RCC 7860 (cell line): ENCODE results near the gene MSX2.

Experiments used
- DNase-seq: peaks from one replicate; pipeline ENCODE4 v3.0.0-alpha.2; 2015; ENCODE audit warnings: low spot score
- FAIRE-seq: peaks from 2 replicates; lab custom pipeline; 2012; peaks lifted over from hg19 to GRCh38; lab: Jason Lieb, UNC

Gene MSX2

DNA sequence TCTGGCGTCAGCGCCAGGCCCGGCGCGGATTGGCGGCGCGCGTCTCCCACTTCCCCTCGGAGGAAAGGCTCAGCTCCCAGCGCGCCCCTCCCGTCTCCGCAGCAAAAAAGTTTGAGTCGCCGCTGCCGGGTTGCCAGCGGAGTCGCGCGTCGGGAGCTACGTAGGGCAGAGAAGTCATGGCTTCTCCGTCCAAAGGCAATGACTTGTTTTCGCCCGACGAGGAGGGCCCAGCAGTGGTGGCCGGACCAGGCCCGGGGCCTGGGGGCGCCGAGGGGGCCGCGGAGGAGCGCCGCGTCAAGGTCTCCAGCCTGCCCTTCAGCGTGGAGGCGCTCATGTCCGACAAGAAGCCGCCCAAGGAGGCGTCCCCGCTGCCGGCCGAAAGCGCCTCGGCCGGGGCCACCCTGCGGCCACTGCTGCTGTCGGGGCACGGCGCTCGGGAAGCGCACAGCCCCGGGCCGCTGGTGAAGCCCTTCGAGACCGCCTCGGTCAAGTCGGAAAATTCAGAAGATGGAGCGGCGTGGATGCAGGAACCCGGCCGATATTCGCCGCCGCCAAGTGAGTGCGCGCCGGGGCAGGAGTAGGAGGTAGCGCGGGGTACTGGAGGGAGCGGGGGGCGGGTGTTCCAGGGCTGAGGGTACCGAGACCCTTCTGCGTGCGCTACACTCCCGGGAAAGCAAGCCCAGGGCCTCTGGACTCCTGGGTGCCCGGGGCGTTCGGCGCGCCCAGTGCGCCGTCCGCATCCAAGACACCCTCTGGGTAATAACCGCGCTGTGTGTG lies at the start of gene MSX2:
MSX2 (plus strand) TSS at position 99 of the 777 bp plus-strand sequence; CDS start at position 177, 78 bp downstream.
- DNase-seq, result peak; percentile 36

DNA sequence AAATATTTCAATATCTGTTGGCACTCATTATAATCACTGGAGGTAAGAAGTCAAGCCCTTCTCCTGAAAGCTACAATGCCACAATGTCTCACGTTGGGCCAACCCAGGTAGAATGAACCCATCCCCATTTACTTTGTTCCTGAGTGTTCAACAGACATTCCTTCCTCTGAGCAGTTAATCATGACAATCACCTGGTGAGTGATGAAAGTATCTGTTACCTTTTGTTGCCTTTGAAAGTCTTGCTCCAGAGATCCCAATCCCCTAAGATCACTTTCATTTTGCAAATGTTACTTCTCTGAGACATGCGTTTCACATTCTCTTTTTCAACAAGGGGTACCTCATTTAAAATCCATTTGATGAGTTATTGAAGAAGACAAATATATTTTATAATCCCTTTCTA lies 49.3 kb upstream of the MSX2 start:
- DNase-seq (no peak), FAIRE-seq (no peak)

More for the DNA sequence above, at the start of gene MSX2:
- FAIRE-seq, result peak; percentile 30

DNA sequence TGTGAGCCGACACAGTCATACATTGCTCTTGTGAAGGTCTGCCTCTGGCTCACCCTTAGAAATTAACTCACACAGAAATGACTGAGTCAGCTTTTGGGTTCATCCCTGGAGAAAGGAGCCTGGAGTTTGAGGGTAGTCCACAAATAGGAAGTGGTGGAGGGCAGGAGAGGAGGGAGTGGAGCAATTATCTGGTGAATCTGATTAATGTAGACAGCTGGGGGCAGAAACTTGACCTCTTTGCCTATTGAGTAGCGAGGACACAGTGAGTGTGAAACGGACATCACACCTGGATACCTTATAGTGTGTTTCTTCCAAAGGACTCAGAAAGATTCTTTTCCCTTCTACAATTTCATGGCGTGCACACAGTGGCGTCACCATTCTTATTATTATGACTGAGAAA lies 48.5 kb upstream of the MSX2 start:
- DNase-seq (no peak), FAIRE-seq (no peak)

DNA sequence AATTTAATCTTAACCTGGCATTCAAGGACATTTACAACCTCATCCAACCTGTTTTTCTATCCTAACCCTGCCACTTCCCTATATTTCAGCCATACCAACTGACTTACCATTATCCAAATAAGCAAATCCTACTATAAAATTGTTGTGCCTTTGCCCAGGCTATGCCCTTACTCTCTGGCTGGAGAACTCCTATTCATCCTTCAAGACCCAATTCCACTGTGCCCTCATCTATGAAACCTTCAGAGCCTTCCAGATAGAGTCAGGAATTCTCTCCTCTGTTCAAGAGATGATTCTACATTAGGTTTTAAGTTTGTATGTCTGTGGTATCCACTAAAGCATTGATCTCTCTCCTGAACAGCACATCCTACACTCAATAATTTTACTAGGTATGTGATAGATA lies 46.3 kb upstream of the MSX2 start:
- DNase-seq, result no peak
- FAIRE-seq, result no peak

DNA sequence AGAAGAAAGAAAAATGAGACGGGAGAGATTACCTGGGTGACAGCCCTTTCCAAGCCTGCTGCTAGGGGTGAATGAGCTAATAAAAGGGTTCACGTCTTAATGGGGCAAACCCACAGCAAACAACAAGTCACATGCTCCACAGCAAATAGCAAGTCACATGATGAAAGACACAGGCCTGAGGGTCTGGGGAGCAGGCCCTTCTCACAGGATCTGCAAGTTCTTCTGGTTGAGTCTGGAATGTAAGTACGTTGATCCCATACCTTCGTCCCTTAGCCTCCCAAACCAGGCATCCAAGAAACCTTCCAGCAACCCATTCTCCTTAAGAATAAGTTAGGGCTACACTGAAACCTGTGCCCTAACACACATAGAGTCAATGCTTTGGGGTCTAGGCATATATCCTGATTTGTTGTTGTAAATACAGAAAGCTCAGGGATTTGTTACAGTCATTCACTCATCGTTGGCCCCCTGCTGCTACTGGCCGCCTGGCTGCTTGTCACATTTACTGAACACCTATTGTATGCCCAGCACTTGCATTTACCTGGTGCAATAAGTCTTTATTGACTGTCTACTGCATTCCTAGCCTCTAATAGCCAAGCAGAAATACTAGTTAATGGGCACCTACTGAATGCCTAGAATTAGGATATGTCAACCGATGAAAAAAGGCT lies 43.3 kb upstream of the MSX2 start:
- no peak for DNase-seq
- FAIRE-seq, result no peak

DNA sequence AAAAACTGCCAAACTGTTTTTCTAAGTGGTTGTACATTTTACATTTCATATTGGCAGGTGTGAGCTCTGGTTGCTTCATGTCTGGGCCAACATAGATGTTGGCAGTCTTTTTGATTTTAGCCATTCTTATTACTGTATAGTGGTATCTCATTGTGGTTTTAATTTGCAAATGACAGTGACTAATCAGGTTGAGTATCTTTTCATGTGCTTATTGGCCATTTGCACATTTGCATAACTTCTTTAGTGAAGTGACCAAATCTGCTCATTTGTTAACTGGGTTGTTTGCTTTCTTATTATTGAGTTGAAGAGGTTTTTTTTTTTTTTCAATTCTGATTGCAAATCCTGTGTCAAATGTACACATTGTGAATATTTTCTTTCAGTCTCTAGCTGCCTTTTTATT lies 36.9 kb upstream of the MSX2 start:
- FAIRE-seq, result no peak

DNA sequence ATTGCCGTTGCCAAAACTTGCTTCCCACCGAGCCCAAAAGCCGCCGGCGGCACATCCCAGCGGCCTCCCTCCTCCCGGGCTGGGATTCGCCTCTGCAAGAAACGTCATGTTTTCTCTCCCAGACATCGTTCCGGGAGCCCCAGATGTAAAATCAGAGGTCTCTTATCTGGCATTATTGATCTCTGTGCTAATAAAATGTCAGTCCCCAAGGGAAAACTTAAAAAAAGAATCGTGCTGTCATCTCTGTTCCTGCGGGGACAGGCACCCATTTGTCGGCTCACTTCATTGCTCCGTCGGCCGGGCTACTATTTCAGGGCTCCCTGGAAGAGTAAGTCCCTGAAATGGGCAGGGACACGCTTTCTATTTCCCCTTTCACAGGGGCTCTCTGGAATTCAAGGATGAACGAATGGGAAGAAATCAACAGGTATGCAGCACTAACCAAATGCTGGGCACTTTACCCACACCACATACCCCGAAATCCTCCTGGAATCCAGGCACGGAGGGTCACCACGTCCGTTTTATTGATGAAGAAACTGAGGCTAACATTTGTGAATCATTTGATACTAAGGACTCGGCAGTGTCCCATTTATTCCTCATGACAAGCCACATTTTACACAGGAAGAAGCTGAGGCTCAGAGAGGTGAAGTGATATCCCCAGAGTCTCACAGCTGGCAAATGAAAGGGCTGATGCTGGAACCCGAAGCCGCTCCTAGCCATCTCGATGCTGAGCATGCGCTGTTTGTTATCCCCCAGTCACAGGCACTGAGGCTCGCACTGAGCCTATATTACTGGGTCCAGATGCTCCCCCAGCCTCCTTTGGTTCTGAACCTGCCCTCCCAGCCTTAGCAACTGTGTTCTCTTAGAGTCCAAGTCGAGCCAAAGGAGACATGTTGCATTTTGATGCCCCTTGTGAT lies 35.7 kb upstream of the MSX2 start:
- no peak for DNase-seq
- FAIRE-seq, result no peak

More for the DNA sequence above, 36.9 kb upstream of the MSX2 start:
- no peak for DNase-seq

DNA sequence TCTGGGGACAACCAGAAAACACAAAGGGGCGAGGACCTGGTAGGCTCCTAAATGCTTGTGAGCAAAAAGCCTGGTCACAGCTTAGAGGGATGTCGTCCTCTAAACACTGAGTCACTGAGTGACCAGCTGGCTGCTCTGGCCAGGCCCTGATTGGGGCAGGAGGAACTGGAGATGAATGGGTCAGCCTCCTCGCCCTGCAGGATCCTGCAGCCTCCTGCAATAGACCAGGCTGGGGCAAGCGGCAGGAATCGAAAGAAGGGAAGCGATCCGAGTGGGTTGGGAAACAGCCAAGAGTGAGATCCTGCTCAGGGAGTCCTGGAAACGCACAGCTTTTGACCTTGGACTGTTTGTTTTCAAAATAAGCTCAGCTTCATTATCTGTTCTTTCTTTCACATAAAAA lies 34.1 kb upstream of the MSX2 start:
- no peak for FAIRE-seq
- DNase-seq, result peak; percentile 7

DNA sequence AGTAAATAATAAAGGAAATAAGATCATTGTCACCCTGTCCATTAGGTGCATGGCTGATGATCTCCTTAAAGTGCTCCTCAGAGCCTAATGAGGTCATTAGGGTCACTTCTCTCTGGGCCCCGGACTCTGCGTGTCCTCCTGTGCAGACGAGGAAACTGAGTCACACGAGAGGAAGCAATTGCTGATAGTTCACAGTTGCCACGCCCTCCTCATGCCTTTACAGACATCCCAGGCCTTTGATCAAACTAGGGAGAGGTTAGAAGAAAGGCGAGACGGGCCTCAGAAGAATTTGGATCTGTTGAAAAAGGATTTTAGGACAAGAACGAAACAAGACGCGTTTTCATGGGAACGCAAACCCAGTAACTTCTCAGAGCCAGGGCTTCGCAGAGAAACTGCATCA lies 32.0 kb upstream of the MSX2 start:
- DNase-seq (no peak), FAIRE-seq (no peak)

DNA sequence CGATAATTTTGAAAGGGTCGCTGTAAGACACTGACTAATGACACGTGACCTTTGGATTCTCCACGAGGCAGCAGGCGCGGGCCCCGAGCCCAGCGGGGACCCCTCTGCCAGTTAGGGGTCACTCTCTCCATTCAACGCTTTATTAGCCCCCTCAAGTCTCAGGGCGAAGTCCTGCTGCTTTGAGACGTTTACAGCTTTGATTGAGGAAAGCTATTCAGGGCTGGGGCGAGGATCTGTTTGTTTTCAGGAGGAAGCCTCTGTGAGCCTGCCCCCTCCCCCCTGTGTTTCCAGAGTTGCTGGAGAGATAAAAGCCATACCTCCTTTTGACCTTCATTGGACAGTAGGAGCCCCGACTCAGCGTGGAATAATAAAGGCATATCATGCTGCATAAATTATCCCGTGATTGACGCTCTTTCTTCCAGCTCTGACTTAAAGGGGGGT lies 31.4 kb upstream of the MSX2 start:
- DNase-seq (no peak), FAIRE-seq (no peak)

DNA sequence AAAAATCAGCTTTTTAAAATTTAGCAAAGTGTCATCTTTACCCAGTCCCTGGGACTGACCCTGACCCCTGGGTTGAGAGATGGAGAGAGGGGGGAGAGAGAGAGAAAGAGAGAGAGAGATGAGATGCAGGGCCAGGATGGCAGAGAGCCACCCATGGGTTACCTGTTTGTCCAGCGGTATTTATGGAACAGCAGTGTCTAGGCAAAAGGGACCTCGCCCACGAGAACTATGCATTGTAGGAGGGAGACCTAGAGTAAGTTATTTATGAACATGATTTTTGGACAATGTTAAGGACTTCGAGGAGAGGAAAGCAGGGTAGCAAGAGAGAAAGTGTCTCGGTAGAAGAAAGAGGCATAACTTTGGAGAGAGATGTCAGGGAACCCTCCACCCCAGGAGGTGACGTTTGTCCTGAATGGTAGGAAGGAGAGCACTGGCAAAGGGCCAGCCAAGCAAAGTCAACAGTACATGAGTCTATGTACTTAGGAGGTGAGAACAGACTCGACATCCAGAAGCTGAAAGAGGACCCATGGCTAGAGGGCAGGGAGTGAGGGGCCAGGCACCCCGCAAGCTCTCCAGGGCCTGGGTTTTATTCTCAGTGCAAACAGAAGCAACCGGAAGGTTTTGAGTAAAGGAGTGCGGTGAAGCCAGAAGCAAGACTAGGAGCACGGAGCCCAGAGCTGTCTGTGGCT lies 30.5 kb upstream of the MSX2 start:
- FAIRE-seq (no peak), DNase-seq (no peak)

DNA sequence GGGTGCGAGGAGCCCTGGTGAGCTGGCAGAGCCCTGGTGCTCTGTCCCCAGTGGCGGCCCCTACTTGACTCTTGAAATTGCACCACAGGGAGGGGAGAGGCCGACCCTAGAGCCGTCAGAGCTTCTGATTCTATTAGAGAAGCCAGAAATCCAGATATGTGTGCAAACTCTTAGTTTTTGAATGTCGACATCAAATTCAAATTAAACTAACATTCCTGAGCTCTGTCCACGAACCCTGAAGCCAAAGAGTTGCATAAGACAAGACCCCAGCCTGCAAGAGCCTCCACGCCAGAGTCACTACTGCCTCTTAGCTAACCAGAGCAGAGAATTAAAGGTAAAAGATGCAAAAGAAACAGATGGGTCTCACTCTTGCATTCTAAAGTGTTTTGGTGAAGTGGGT lies 29.8 kb upstream of the MSX2 start:
- no peak for FAIRE-seq

DNA sequence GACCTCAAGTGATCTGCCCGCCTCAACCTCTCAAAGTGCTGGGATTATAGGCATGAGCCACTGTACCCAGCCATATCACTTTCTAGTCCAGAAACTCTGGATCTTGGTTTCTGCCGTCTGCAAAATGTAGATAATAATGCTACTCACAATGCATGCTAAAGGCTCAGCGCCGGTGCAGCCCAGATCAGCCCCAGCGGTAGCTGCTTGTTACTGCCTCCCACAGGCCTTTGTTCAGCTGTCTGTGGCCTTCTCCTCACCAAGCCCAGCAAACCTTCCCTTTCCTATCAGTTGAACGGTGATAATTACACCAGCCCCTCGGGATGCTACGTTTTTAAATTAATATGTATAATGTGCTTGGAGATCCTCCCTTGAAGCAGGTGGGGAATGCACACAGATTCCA lies 26.2 kb upstream of the MSX2 start:
- DNase-seq (no peak), FAIRE-seq (no peak)

More for the DNA sequence above, 29.8 kb upstream of the MSX2 start:
- no peak for DNase-seq

DNA sequence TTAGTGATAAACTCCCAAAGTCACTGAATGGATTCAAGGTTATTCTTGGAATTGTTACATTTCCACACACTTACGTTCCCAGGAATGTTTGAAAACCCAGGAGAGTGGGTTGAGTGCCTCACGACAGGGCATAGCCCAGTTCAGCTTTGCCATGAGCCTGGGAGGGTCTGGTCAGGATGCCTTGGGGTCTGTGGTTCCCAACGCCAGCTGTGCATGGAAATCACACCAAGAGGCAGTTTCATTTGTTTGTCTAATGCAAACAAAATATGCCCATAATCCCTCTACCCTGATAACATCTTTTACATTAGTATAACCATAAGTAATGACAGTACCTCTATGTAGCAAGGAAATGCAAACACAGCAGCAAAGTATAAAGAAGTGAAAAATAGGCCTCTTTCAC lies 25.3 kb upstream of the MSX2 start:
- FAIRE-seq, result no peak
- DNase-seq, result no peak

DNA sequence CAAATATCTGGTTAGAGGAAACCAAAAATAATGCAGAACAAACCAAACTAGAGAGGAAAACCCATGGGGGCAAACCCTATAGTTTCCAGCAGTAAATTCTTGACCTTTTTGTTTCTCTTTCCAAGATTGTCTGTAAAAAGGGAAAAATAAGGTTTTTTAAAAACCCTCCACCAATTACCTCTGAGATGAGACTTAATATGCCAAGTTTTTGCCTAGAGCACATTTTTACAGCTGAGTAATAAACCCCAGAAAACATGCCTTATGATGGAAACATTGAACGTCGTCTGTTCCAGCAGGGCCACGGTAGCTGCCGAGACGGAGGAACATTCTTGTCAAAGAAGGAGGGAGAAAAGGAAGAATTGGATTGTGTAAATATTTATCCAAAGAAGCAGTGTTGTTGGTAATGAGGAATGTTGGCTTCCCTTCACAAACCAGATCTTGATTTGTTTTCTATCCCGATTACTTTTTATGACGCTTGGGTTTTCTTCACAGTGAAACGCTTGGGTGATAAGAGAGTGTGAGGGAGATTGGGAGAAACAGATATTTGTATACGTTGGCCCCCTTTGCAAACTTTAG lies 17.3 kb upstream of the MSX2 start:
- no peak for FAIRE-seq
- DNase-seq, result no peak

DNA sequence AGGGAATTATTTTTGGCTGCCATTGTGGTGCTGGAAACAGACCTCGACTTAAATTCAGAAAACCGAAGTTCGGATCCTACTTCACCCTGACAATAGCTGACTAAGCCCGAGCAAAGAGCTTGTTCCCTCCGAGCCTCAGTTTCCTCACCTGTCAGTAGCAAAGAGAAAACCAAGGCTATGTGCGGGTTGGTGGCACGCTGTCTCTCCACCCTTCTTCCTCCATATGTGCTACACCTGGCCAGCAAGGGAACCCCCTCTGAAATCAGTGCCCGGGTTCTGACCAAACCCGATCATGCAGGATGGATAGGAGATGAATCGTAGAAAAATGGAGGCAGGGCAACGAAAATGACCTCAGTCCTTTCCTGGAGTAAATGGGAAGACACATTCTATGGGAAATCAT lies 16.7 kb upstream of the MSX2 start:
- no peak for FAIRE-seq
- DNase-seq, result no peak

DNA sequence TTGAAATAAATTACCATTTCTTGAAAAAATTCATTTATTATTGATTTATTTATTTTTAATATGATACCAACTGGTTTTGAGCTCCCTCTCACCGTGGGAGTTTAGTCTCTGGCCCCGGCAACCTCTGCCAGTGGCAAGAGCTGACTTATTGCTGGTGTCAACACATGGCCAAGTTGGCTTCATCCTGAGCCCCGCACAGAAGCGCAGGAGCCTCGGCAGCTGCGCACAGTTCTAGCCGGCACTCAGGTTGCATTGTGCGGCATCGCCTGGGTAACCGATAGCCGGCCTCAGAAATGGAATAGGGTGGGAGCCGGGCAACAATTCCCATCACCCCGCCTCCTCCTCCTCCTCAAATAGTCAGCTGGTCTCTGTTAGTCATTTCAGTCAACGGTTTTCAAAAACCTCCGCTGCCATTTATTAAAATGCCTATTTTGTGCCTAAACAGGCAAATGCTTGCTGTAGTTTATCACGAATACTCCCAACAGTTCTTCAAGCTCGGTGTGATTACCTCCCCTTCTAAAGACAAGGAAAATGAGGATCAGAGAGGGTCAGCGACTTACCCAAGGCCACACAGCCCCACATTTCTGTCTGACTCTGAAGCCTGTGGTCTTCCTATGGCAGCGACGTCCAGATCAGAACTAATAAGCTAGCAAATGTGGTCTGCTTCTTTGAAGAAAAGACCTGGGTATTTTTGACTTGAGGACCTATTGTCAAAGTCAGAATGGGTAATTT lies 15.7 kb upstream of the MSX2 start:
- DNase-seq, result no peak
- FAIRE-seq, result no peak

DNA sequence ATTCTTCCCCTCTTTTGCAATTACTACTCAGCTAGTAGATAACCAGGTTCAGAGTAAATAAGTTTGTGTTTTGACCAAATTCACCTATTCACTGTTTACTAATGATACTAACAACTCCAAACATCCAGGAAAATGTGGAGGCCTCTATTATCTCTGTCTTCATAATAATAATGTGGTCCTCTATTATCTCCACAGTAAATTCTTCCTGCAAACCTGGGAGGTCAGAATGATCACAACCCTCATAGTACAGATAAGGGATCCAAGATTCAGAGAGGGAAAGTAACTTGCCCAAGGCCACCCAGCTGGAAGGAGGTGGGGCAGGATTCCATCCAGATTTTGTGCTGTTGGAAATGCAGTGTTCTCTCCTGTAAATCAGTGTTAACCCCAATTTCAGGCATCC lies 9.6 kb upstream of the MSX2 start:
- FAIRE-seq (no peak), DNase-seq (no peak)

DNA sequence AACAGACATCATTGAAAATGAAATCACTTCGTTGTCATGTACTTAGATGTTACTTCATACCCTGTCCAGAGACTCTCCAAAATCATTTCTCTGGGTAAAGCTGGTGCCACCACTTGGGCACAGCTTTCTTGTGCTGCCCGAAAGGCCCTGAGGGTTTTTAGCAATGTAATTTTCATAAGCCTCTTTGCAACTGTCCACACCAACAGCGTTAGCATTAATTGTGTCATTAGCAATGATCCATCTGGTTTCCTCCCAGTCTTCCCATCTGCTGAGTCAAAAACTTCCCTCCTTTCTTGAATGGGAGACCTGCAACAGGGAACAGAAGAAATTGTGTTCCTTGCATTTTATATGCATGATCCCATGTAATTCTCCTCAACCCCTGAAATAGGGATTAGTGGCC lies 8.6 kb upstream of the MSX2 start:
- FAIRE-seq, result no peak

More for the DNA sequence above, 8.6 kb upstream of the MSX2 start:
- DNase-seq, result no peak
